HCT116 (cell line): Measurements from ENCODE around the gene COL8A2. TPM values are rescaled to one million over a fixed set of nuclear protein-coding genes. Genes with fewer than 3 reads are reported as not detected.

Source experiments
- ATAC-seq: fragments of 200-7000 bp; cut with Tn5 transposase; 2 replicates; pipeline ENCODE4 v1.9.1; 2020; ENCODE audit warnings: mild to moderate bottlenecking, moderate library complexity
- BruUV-seq: library from RNA; stranded (reverse); fragments of 400-500 nt; replicated peaks from 2 replicates; lab custom pipeline; 2021; lab: Mats Ljungman, UMichigan
- CTCF ChIA-PET: fragments of 300-600 bp; sonication (Branson Sonifier 250); formaldehyde crosslinking; loops from one replicate; lab custom pipeline; 2021; ENCODE audit warnings: antibody characterized with exemption; lab: Charles Lee
- POLR2A ChIA-PET: fragments of 300-600, 350-600 bp; sonication (Branson Sonifier 250); formaldehyde crosslinking; loops from one replicate; lab custom pipeline; 2021; ENCODE audit warnings: antibody characterized with exemption; lab: Charles Lee
- RAD21 ChIA-PET, 2 experiments: fragments of 300-600 bp; sonication (Branson Sonifier 250); formaldehyde crosslinking; loops; one replicate each; lab custom pipeline; 2023; ENCODE audit warnings: low total read pairs in 2 of 2; ENCODE audit not compliant: uncharacterized antibody in 2 of 2, unreplicated experiment in 2 of 2, low non-redundant PET in 1 of 2; lab: Charles Lee
- DNase-seq: peaks from one replicate; pipeline ENCODE4 v3.0.0-alpha.2; 2010; ENCODE audit warnings: low read depth, low spot score
- H2AFZ ChIP-seq: fragments of 200-600 bp; shearing (Covaris generic), sonication (generic); 2 replicates; pipeline ENCODE4 v1.6.1; 2017; ENCODE audit warnings: low read depth, mixed run types, mixed read lengths, antibody characterized with exemption, low read length; ENCODE audit not compliant: poor library complexity, severe bottlenecking
- H3K27ac ChIP-seq: 2 replicates; pipeline ENCODE4 v1.5.1; 2012; ENCODE audit warnings: low read depth, low read length
- H3K27me3 ChIP-seq: fragments of 200-600 bp; sonication (generic); 2 replicates; pipeline ENCODE4 v1.6.1; 2016; ENCODE audit warnings: mixed run types, low read length, mixed read lengths; ENCODE audit not compliant: insufficient read depth
- H3K36me3 ChIP-seq, 2 experiments: fragments of 200-500 bp in 1 of 2; fragments of 200-600 bp in 1 of 2; sonication (Bioruptor generic) in 1 of 2; sonication (generic) in 1 of 2; 2 replicates each; pipeline versions ENCODE4 v1.5.1 to v1.6.1; 2014 to 2016; ENCODE audit warnings: low read length in 2 of 2, inconsistent platforms in 1 of 2, mixed read lengths in 1 of 2, mixed run types in 1 of 2; ENCODE audit not compliant: insufficient read depth in 2 of 2, control insufficient read depth in 1 of 2
- H3K4me1 ChIP-seq, 2 experiments: fragments of 200-600 bp in 1 of 2; sonication (generic) in 1 of 2; 2 replicates each; pipeline versions ENCODE4 v1.5.1 to v1.6.1; 2012 to 2017; ENCODE audit warnings: low read length in 2 of 2, inconsistent platforms in 1 of 2, mild to moderate bottlenecking in 1 of 2, mixed read lengths in 1 of 2, mixed run types in 1 of 2, moderate library complexity in 1 of 2; ENCODE audit not compliant: insufficient read depth in 2 of 2, control insufficient read depth in 1 of 2
- H3K4me2 ChIP-seq: fragments of 200-600 bp; sonication (generic); 2 replicates; pipeline ENCODE4 v1.6.1; 2017; ENCODE audit warnings: mixed run types, low read length, mixed read lengths
- H3K4me3 ChIP-seq, 2 experiments: fragments of 200-600 bp in 1 of 2; sonication (generic) in 1 of 2; replicated peaks in 1 of 2; 2 replicates each; pipeline ENCODE4 v1.5.1; 2011 to 2016; ENCODE audit warnings: low read length in 2 of 2, control low read depth in 1 of 2, low read depth in 1 of 2, mild to moderate bottlenecking in 1 of 2, mixed read lengths in 1 of 2, mixed run types in 1 of 2
- H3K79me2 ChIP-seq: fragments of 200-600 bp; sonication (generic); 2 replicates; pipeline ENCODE4 v1.6.1; 2017; ENCODE audit warnings: mild to moderate bottlenecking, mixed run types, low read length, moderate library complexity, mixed read lengths; ENCODE audit not compliant: insufficient read depth
- H3K9ac ChIP-seq: fragments of 200-600 bp; sonication (generic); 2 replicates; pipeline ENCODE4 v1.6.1; 2016; ENCODE audit warnings: low read length, mixed read lengths
- H3K9me2 ChIP-seq: fragments of 200-600 bp; sonication (generic), shearing (Covaris generic); 2 replicates; pipeline ENCODE4 v1.6.1; 2017; ENCODE audit warnings: mixed run types, mild to moderate bottlenecking, moderate library complexity; ENCODE audit not compliant: insufficient read depth
- H3K9me3 ChIP-seq, 2 experiments: fragments of 200-500 bp in 1 of 2; fragments of 200-600 bp in 1 of 2; sonication (Bioruptor generic) in 1 of 2; sonication (generic) in 1 of 2; 2 replicates each; pipeline ENCODE4 v1.6.1; 2014 to 2017; ENCODE audit warnings: low read length in 2 of 2, mixed read lengths in 2 of 2, inconsistent platforms in 1 of 2, low read depth in 1 of 2, mild to moderate bottlenecking in 1 of 2, mixed run types in 1 of 2, moderate library complexity in 1 of 2; ENCODE audit not compliant: control insufficient read depth in 1 of 2, insufficient read depth in 1 of 2
- H4K20me1 ChIP-seq: fragments of 200-600 bp; sonication (generic), shearing (Covaris generic); 2 replicates; pipeline ENCODE4 v1.6.1; 2017; ENCODE audit warnings: mixed run types, mild to moderate bottlenecking, moderate library complexity; ENCODE audit not compliant: insufficient read depth
- CEBPB ChIP-seq: IDR thresholded peaks from 2 replicates; pipeline ENCODE4 v1.6.1; 2012; ENCODE audit warnings: low read depth
- FOSL1 ChIP-seq: IDR thresholded peaks from 2 replicates; pipeline ENCODE4 v1.6.1; 2012; ENCODE audit warnings: low read depth
- SP1 ChIP-seq: IDR thresholded peaks from 2 replicates; pipeline ENCODE4 v1.6.1; 2012; ENCODE audit warnings: low read depth
- ZFX ChIP-seq: fragments of 450-650 bp; IDR thresholded peaks from 2 replicates; pipeline ENCODE4 v1.6.1; 2017
- ZNF274 ChIP-seq: fragments of 200-500 bp; sonication (Bioruptor generic); IDR thresholded peaks from 2 replicates; pipeline ENCODE4 v1.6.1; 2014; ENCODE audit warnings: mild to moderate bottlenecking, low read depth, low read length, inconsistent platforms
- intact Hi-C: fragments of 100-400 bp; cut with micrococcal nuclease; formaldehyde crosslinking; loops from 2 replicates; pipeline ENCODE4 v1.10.0; 2022
- total RNA-seq: library from RNA; stranded (reverse); gene quantifications from one replicate; pipeline ENCODE4 v1.2.1, GENCODE V29; 2021; ENCODE audit not compliant: unreplicated experiment
- TF ChIP-seq, protein P1 (sequence below): IDR thresholded peaks from 2 replicates; pipeline ENCODE4 v1.6.1; 2012
- TF ChIP-seq, protein P2 (sequence below), 3 experiments: fragments of 200-600 bp in 1 of 3; sonication (generic) in 1 of 3; IDR thresholded peaks in 2 of 3; conservative IDR thresholded peaks in 1 of 3; 2 replicates each; pipeline ENCODE4 v1.5.1; 2012 to 2017; ENCODE audit warnings: low read depth in 2 of 3, low read length in 2 of 3, antibody characterized with exemption in 1 of 3, borderline replicate concordance in 1 of 3, control low read depth in 1 of 3, mild to moderate bottlenecking in 1 of 3, mixed read lengths in 1 of 3, mixed run types in 1 of 3, moderate library complexity in 1 of 3; ENCODE audit not compliant: insufficient read depth in 1 of 3

Gene COL8A2
- total RNA-seq, 1 experiment from 2014 or later: 0.05 TPM

DNA sequence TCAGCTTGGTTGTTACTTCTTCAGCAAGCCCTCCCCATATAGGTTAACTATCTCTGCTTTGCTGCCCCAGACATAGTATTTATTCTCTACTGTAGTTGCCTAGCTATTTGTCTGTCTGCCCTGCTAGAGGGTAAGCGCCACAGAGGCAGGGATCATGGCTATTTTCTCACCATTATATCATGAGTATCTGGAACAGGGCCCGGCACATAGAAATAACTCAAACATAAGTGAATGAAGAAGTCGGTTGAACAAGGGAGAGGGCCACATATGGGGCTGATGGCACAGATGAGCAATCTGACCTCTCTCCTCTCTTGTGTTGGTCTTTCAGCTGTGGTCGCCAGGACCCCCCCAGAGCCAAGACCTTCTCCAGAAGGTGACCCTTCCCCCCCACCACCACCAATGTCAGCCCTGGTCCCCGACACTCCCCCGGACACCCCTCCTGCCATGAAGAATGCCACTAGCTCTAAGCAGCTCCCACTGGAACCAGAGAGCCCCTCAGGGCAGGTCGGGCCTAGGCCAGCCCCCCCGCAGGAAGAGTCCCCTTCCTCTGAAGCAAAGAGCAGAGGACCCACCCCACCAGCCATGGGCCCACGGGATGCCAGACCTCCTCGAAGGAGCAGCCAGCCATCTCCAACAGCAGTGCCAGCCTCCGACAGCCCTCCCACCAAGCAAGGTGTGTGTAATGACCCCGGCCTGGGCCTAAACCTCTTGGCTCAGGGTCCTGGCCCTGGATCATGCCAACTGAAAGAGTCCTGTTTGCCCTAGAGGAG is 45.8 kb upstream of the COL8A2 start:
- ChIA-PET POLR2A (no interaction called here), RAD21 (no interaction called here), CTCF (interaction anchor here (1.5 to 1.6 kb wide), 2 partner anchors 18 to 115 kb away, joined by 5 to 7 read pairs; no protein-coding TSS in a partner anchor)
- no peak overlapping the region for H3K27ac ChIP-seq
- H3K4me3 ChIP-seq: no peak overlapping the region
- ATAC-seq (no peak), DNase-seq (no peak)
- H4K20me1 ChIP-seq: no peaks in the 10 kb centered on the region
- H2AFZ ChIP-seq: no peak overlapping the region
- no peaks in the 10 kb centered on the region for H3K9me2 ChIP-seq
- intact Hi-C loops: no loop called here
- no peaks in the 10 kb centered on the region for H3K27me3 ChIP-seq
- no TSS peak for BruUV-seq
- TF ChIP-seq, protein P1, sequence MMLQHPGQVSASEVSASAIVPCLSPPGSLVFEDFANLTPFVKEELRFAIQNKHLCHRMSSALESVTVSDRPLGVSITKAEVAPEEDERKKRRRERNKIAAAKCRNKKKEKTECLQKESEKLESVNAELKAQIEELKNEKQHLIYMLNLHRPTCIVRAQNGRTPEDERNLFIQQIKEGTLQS: no peak
- TF ChIP-seq ZFX (no peak), CEBPB (no peak), FOSL1 (no peak), ZNF274 (no peak), SP1 (no peak)
- TF ChIP-seq, protein P2, sequence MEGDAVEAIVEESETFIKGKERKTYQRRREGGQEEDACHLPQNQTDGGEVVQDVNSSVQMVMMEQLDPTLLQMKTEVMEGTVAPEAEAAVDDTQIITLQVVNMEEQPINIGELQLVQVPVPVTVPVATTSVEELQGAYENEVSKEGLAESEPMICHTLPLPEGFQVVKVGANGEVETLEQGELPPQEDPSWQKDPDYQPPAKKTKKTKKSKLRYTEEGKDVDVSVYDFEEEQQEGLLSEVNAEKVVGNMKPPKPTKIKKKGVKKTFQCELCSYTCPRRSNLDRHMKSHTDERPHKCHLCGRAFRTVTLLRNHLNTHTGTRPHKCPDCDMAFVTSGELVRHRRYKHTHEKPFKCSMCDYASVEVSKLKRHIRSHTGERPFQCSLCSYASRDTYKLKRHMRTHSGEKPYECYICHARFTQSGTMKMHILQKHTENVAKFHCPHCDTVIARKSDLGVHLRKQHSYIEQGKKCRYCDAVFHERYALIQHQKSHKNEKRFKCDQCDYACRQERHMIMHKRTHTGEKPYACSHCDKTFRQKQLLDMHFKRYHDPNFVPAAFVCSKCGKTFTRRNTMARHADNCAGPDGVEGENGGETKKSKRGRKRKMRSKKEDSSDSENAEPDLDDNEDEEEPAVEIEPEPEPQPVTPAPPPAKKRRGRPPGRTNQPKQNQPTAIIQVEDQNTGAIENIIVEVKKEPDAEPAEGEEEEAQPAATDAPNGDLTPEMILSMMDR (IDR thresholded peaks at IDR 0.05 in 2 of 3, conservative IDR thresholded peaks at IDR 0.05 in 1 of 3; ENCODE audit: borderline replicate concordance in 1 of 3, insufficient read depth in 1 of 3, low read depth in 2 of 3, low read length in 2 of 3): no peak
- H3K9ac ChIP-seq: no peak overlapping the region
- H3K9me3 ChIP-seq: no peaks in the 10 kb centered on the region
- peaks cover 36 to 46% of the 10 kb centered on the region in 2 experiments for H3K36me3 ChIP-seq
- peaks cover 38% of the 10 kb centered on the region for H3K79me2 ChIP-seq
- peaks cover 2 to 17% of the 10 kb centered on the region in 2 experiments; a peak in 2 of 4 replicates for H3K4me1 ChIP-seq
- H3K4me2 ChIP-seq: no peak overlapping the region
